ENCODE measurements around the gene SPOCK3. TPM values are rescaled to one million over a fixed set of nuclear protein-coding genes. Genes with fewer than 3 reads are reported as not detected.
"Not testable (repeated sequence)": the region's sequence is repeated elsewhere in the genome, so short reads cannot be mapped to it uniquely, and the experiment has no call there.

Gene SPOCK3
- total RNA-seq, 1 donor from 2014 or later: 1.1 TPM

GRCh38 chr4:166956484-166956883 is 277.8 kb downstream of the SPOCK3 start:
- DNase-seq: no peak

- DNase-seq: no peak
These were observed 292.7 kb downstream of the SPOCK3 start for GRCh38 chr4:166941629-166942028.

GRCh38 chr4:166930464-166930863 is 303.8 kb downstream of the SPOCK3 start:
- no peak for DNase-seq

- DNase-seq: no peak
These were observed 309.9 kb downstream of the SPOCK3 start for GRCh38 chr4:166924424-166924823.

GRCh38 chr4:166913926-166914325 is 320.4 kb downstream of the SPOCK3 start:
- DNase-seq: no peak

- no peak for DNase-seq
These were observed 330.9 kb downstream of the SPOCK3 start for GRCh38 chr4:166903408-166903807.

- no peak for DNase-seq
These were observed 331.4 kb downstream of the SPOCK3 start for GRCh38 chr4:166902941-166903340.

- DNase-seq: no peak
These were observed 338.0 kb downstream of the SPOCK3 start for GRCh38 chr4:166896254-166896653.

- DNase-seq: no peak
These were observed 338.5 kb downstream of the SPOCK3 start for GRCh38 chr4:166895771-166896170.

- no peak for DNase-seq
These were observed 346.8 kb downstream of the SPOCK3 start for GRCh38 chr4:166887457-166887856.

- no peak for DNase-seq
These were observed 347.6 kb downstream of the SPOCK3 start for GRCh38 chr4:166886718-166887117.

- no peak for DNase-seq
These were observed 352.1 kb downstream of the SPOCK3 start for GRCh38 chr4:166882221-166882620.

- no peak for DNase-seq
These were observed 358.5 kb downstream of the SPOCK3 start for GRCh38 chr4:166875821-166876220.

- no peak for DNase-seq
These were observed 372.3 kb downstream of the SPOCK3 start for GRCh38 chr4:166862032-166862431.

- not testable (repeated sequence) for DNase-seq
These were observed 383.9 kb downstream of the SPOCK3 start for GRCh38 chr4:166850398-166850797.

- no peak for DNase-seq
These were observed 387.4 kb downstream of the SPOCK3 start for GRCh38 chr4:166846939-166847338.

- DNase-seq: no peak
These were observed 391.5 kb downstream of the SPOCK3 start for GRCh38 chr4:166842795-166843261.

GRCh38 chr4:166839615-166840251 is 394.6 kb downstream of the SPOCK3 start:
- no peak for DNase-seq

- no peak for DNase-seq
These were observed 395.2 kb downstream of the SPOCK3 start for GRCh38 chr4:166838975-166839614.

- no peak for DNase-seq
These were observed 397.4 kb downstream of the SPOCK3 start for GRCh38 chr4:166836865-166837264.

- no peak for DNase-seq
These were observed 406.7 kb downstream of the SPOCK3 start for GRCh38 chr4:166827629-166828028.

- DNase-seq: no peak
These were observed 407.1 kb downstream of the SPOCK3 start for GRCh38 chr4:166827167-166827566.

GRCh38 chr4:166823848-166824247 is 410.4 kb downstream of the SPOCK3 start:
- no peak for DNase-seq

- DNase-seq: no peak
These were observed 411.2 kb downstream of the SPOCK3 start for GRCh38 chr4:166823126-166823525.

Measured in skin of body (tissue), 2 donors.